Tibial artery (tissue), 4 donors: ENCODE measurements around the gene NENF.

Experiments
- DNase-seq, 2 donors: peaks; one replicate each; pipeline ENCODE4 v3.0.0-alpha.2; 2019
- H3K27ac ChIP-seq, 2 donors: fragments of 200-600 bp; sonication (generic) in 1 of 2; 1 replicate in 1 of 2; 2 replicates in 1 of 2; pipeline ENCODE4 v1.5.1; 2018 to 2019; ENCODE audit warnings: mild to moderate bottlenecking in 1 of 2
- H3K27me3 ChIP-seq, 2 donors: fragments of 200-600 bp; sonication (generic) in 1 of 2; one replicate each; pipeline versions ENCODE4 v1.5.1 to v1.6.0; 2016 to 2019
- H3K36me3 ChIP-seq, 3 donors: fragments of 200-600 bp; sonication (generic) in 2 of 3; one replicate each; pipeline ENCODE4 v1.5.1; 2016 to 2019; ENCODE audit warnings: mild to moderate bottlenecking in 2 of 3
- H3K4me1 ChIP-seq, 4 donors: fragments of 200-600 bp; sonication (generic) in 2 of 4; 1 replicate in 3 of 4; 2 replicates in 1 of 4; pipeline ENCODE4 v1.5.1; 2016 to 2019
- H3K4me3 ChIP-seq, 2 donors: fragments of 200-600 bp; sonication (generic) in 1 of 2; 1 replicate in 1 of 2; 2 replicates in 1 of 2; pipeline ENCODE4 v1.5.1; 2018 to 2019; ENCODE audit warnings: mild to moderate bottlenecking in 2 of 2
- H3K9me3 ChIP-seq, 3 donors: fragments of 200-600 bp; sonication (generic) in 1 of 3; one replicate each; pipeline ENCODE4 v1.5.1; 2016 to 2019
- intact Hi-C: fragments of 100-400 bp; cut with DNase I; formaldehyde crosslinking; loops from one replicate; pipeline ENCODE4 v1.15.0; 2023; ENCODE audit warnings: low total_unique reads
- TF ChIP-seq, protein P1 (sequence below), 2 experiments: fragments of 200-600 bp in 1 of 2; fragments of 450-650 bp in 1 of 2; IDR thresholded peaks; one replicate each; pipeline ENCODE4 v1.5.1; 2017 to 2019; ENCODE audit warnings: antibody characterized with exemption in 2 of 2, mild to moderate bottlenecking in 1 of 2, moderate library complexity in 1 of 2

The NENF gene

DNA sequence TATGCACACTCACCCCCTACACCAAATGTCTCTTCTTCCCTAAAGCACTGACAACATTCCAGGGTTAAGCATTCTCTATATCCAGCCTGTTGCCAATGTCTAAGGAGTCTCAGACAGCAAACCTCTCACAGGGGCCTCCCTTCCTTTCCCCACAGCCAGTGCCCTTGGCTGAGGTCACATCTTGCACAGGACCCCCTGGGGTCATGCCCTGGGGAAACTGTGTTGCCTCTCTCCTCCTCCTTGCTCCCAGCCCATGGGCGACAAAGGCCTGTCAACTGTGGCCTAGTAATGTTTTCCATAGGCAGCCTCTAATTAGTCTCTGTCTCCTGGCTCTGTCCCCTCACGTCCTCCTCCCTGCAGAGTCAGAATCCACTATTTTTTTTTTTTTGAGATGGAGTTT lies 54.6 kb downstream of the NENF start:
- TF ChIP-seq, protein P1, sequence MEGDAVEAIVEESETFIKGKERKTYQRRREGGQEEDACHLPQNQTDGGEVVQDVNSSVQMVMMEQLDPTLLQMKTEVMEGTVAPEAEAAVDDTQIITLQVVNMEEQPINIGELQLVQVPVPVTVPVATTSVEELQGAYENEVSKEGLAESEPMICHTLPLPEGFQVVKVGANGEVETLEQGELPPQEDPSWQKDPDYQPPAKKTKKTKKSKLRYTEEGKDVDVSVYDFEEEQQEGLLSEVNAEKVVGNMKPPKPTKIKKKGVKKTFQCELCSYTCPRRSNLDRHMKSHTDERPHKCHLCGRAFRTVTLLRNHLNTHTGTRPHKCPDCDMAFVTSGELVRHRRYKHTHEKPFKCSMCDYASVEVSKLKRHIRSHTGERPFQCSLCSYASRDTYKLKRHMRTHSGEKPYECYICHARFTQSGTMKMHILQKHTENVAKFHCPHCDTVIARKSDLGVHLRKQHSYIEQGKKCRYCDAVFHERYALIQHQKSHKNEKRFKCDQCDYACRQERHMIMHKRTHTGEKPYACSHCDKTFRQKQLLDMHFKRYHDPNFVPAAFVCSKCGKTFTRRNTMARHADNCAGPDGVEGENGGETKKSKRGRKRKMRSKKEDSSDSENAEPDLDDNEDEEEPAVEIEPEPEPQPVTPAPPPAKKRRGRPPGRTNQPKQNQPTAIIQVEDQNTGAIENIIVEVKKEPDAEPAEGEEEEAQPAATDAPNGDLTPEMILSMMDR (IDR thresholded peaks at IDR 0.05): no peak
- H3K36me3 ChIP-seq: no peaks in the 10 kb centered on the region
- no peak overlapping the region for H3K4me3 ChIP-seq
- H3K9me3 ChIP-seq: no peaks in the 10 kb centered on the region
- H3K27me3 ChIP-seq: no peaks in the 10 kb centered on the region
- intact Hi-C loops: loop anchor here (10.0 kb wide), 1 partner anchor 208 kb away; the partner anchor contains the start of gene BATF3
- DNase-seq: no peak
- peaks cover 4 to 38% (median 10%) of the 10 kb centered on the region in 4 donors for H3K4me1 ChIP-seq
- peak overlapping the region in 1 of 2 donors; percentile 58 for H3K27ac ChIP-seq

DNA sequence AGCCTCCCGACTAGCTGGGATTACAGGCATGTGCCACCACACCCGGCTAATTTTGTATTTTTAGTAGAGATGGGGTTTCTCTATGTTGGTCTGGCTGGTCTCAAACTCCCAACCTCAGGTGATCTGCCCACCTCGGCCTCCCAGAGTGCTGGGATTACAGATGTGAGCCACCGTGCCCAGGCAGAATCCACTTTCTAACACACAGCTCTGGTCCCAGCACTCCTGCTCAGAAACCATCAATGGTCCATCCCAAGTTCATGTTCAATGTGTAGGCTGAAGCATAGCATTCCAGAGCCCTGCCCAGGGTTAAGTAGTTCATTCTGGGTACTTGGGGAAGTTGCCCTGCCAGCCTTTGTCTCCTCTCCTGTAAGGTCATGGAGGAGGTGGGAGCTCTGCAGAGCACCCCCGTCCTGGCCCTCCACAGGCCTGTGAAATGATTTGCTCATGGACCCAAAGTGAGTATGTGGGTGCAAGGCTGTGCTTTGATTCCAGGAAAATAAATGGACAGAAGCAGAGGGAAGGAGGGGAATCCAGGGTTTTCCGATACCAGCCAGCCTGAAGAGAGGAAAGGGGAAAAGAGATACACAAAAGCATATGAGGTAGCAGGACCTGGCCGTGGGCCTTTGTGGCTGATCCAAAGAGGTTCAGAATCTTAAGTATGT lies 55.2 kb downstream of the NENF start:
- H3K27ac ChIP-seq: peak overlapping the region; percentile 58 to 59
- no peaks in the 10 kb centered on the region for H3K36me3 ChIP-seq
- no peak overlapping the region for H3K4me3 ChIP-seq
- H3K9me3 ChIP-seq: no peaks in the 10 kb centered on the region
- H3K4me1 ChIP-seq: peaks cover 4 to 32% (median 9%) of the 10 kb centered on the region in 4 donors
- DNase-seq: no peak
- intact Hi-C loops: loop anchor here (10.0 kb wide), 1 partner anchor 207 kb away; the partner anchor contains the start of gene BATF3
- TF ChIP-seq, protein P1 (IDR thresholded peaks at IDR 0.05): no peak
- H3K27me3 ChIP-seq: no peaks in the 10 kb centered on the region

DNA sequence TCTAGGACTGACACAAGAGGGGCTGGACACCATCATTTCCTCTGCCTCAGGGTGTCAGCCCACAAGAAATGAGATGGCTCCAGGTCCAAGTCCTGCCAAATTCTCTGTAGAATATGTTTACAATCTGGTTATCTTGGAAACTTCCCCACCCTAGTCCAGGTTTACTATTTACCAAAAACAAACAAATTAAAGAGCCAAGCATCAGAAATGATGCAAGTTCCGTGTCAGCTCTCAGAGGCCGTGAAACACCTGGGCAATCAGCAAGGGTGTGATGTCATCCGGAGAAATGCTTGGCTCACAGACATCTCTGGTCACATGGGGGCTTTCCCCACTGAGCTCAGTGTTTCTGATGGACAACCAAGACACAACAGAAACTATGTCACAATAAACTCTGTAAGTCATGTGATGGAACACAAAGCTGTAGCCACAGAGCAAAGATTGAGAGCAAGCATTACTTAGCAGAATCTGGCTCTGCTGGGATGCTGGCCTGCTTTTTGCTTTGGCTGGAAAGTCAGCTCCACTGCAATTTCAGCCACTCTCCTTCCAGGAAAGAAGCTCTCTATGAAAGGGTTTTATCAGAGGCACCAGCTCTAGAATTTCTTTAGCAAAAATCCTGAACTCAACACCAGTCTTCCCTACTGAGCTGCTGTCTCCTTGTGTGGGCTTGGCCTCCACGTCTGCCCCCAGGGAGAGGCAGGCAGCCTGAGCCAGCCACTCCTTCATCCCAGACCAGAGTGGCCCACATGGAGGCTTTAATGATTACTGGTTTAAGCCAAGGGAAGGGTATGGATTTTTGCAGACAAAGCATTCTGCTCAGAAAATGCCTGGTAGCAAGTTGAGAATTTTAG lies 55.9 kb downstream of the NENF start:
- Histone ChIP-seq H3K9me3 (no peaks in the 10 kb centered on the region), H3K36me3 (no peaks in the 10 kb centered on the region), H3K27ac (peak overlapping the region; percentile 58 to 59), H3K27me3 (no peaks in the 10 kb centered on the region), H3K4me3 (no peak overlapping the region), H3K4me1 (peaks cover 4 to 27% (median 9%) of the 10 kb centered on the region in 4 donors)
- intact Hi-C loops: loop anchor here (10.0 kb wide), 1 partner anchor 206 kb away; the partner anchor contains the start of gene BATF3
- TF ChIP-seq, protein P1 (IDR thresholded peaks at IDR 0.05): no peak
- DNase-seq: peak; percentile 84 to 87

DNA sequence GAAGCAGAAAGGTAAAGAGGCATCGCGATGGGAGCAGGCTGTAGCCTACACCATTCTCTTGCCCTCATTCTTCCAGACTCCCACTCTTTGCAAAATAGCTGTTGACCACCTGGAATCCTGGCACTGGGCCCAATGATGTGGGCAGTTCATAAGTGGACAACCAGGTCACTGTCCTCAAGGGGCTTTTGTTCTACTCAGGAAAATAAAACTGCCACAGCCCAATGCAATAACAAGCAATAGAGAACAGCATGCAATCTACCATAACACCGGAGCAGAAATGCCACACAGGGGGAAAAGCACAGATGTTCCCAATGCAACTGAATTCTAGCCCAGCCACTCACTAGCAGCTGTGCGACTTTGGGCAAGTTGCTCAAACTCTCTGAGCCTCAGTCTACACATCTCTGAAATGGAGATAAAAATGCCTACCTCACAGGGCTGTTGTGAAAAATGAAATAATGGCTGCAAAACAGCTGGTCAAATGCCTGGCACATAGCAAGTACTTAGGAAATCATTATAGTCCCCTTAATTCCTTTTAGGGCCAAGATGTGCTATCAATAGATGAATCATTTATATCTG lies 56.7 kb downstream of the NENF start:
- Histone ChIP-seq H3K27me3 (no peaks in the 10 kb centered on the region), H3K4me1 (peaks cover 4 to 27% (median 9%) of the 10 kb centered on the region in 4 donors), H3K4me3 (no peak overlapping the region), H3K27ac (peak overlapping the region; percentile 58 to 59), H3K36me3 (no peaks in the 10 kb centered on the region), H3K9me3 (no peaks in the 10 kb centered on the region)
- TF ChIP-seq, protein P1 (IDR thresholded peaks at IDR 0.05): no peak
- intact Hi-C loops: loop anchor here (10.0 kb wide), 1 partner anchor 205 kb away; the partner anchor contains the start of gene BATF3
- DNase-seq: no peak

DNA sequence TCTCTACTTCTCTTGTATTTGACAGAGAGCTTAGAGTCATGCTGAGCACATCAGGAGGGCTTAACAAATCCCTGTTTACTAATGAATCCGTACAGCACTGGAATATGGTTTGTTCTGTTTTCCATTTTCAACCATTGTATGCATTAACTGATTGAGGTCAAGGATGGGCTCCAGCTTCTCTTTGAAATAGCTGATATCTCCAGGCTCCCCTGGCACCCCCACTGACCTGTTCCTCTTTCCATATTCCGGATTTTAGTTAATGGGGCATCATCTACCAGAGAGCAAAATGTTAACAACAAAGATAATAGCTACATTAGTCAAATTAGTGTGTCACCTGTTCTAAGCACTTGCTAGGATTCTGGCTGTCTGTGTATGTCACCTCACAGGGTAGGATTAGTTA lies 57.6 kb downstream of the NENF start:
- intact Hi-C loops: no loop called here
- no peak for DNase-seq
- H3K27ac ChIP-seq: no peak overlapping the region
- H3K4me1 ChIP-seq: peaks cover 4 to 27% (median 8%) of the 10 kb centered on the region in 4 donors
- H3K9me3 ChIP-seq: no peaks in the 10 kb centered on the region
- H3K27me3 ChIP-seq: no peaks in the 10 kb centered on the region
- TF ChIP-seq, protein P1 (IDR thresholded peaks at IDR 0.05): no peak
- no peak overlapping the region for H3K4me3 ChIP-seq
- H3K36me3 ChIP-seq: no peaks in the 10 kb centered on the region
